Naive B cell (primary cell): ENCODE data around the gene HIVEP1. TPM values are rescaled to one million over a fixed set of nuclear protein-coding genes. Genes with fewer than 3 reads are reported as not detected.

Experiments used
- ATAC-seq, 2 donors: fragments of 150-1000 bp; cut with Tn5 transposase; 2 replicates each; pipeline ENCODE4 v1.10.0; 2021; ENCODE audit warnings: low read depth in 2 of 2, mild to moderate bottlenecking in 2 of 2, moderate library complexity in 2 of 2
- DNase-seq: peaks from one replicate; pipeline ENCODE4 v3.0.0; 2022
- H3K27ac Mint-ChIP-seq, 6 donors: one replicate each; pipeline ENCODE4 v1.8.0; 2020 to 2022; ENCODE audit warnings: mild to moderate bottlenecking in 6 of 6, mixed read lengths in 6 of 6, moderate library complexity in 5 of 6, inconsistent platforms in 2 of 6
- H3K27me3 Mint-ChIP-seq, 3 donors: one replicate each; pipeline ENCODE4 v1.8.0; 2021 to 2022; ENCODE audit warnings: mixed read lengths in 3 of 3, mild to moderate bottlenecking in 1 of 3
- H3K36me3 Mint-ChIP-seq, 2 donors: one replicate each; pipeline ENCODE4 v1.8.0; 2020 to 2022; ENCODE audit warnings: mixed read lengths in 2 of 2, inconsistent platforms in 1 of 2, mild to moderate bottlenecking in 1 of 2
- H3K4me1 Mint-ChIP-seq, 3 donors: one replicate each; pipeline ENCODE4 v1.8.0; 2020 to 2022; ENCODE audit warnings: mixed read lengths in 3 of 3, inconsistent platforms in 1 of 3, mild to moderate bottlenecking in 1 of 3, moderate library complexity in 1 of 3
- H3K4me3 Mint-ChIP-seq, 8 donors: one replicate each; pipeline ENCODE4 v1.8.0; 2020 to 2022; ENCODE audit warnings: mild to moderate bottlenecking in 8 of 8, mixed read lengths in 8 of 8, moderate library complexity in 8 of 8, inconsistent platforms in 2 of 8
- H3K9me3 Mint-ChIP-seq, 7 donors: one replicate each; pipeline ENCODE4 v1.8.0; 2020 to 2022; ENCODE audit warnings: mixed read lengths in 7 of 7, mild to moderate bottlenecking in 5 of 7, inconsistent platforms in 2 of 7, moderate library complexity in 1 of 7
- polyA plus RNA-seq, 6 donors: library from polyadenylated mRNA; unstranded; fragments of 300-500 nt; fragmentation: Illumina TruSeq; gene quantifications; one replicate each; pipeline ENCODE4 v1.2.3, GENCODE V29; 2021; ENCODE audit warnings: low read depth in 6 of 6

The HIVEP1 gene
- polyA plus RNA-seq, 6 donors from 2014 or later: 8.2 to 10.2 (median 8.7) TPM; not detected in 1

- H3K27me3 Mint-ChIP-seq: peaks cover 0 to 7% (median 4%) of the 10 kb centered on the region in 3 donors
- H3K27ac Mint-ChIP-seq: no peak overlapping the region
- no peaks in the 10 kb centered on the region for H3K4me1 Mint-ChIP-seq
- DNase-seq (no peak), ATAC-seq (no peak)
- H3K9me3 Mint-ChIP-seq: no peaks in the 10 kb centered on the region
- no peak overlapping the region for H3K4me3 Mint-ChIP-seq
- H3K36me3 Mint-ChIP-seq: no peaks in the 10 kb centered on the region
These were observed 11.9 kb upstream of the HIVEP1 start for GRCh38 chr6:12000174-12000573.

GRCh38 chr6:12001004-12001705, 11.0 kb upstream of the HIVEP1 start:
- no peak overlapping the region for H3K27ac Mint-ChIP-seq
- H3K4me1 Mint-ChIP-seq: no peaks in the 10 kb centered on the region
- DNase-seq (no peak), ATAC-seq (no peak)
- H3K27me3 Mint-ChIP-seq: peaks cover 0 to 7% (median 4%) of the 10 kb centered on the region in 3 donors
- H3K9me3 Mint-ChIP-seq: no peaks in the 10 kb centered on the region
- no peaks in the 10 kb centered on the region for H3K36me3 Mint-ChIP-seq
- no peak overlapping the region for H3K4me3 Mint-ChIP-seq

GRCh38 chr6:12001706-12002435, 10.2 kb upstream of the HIVEP1 start:
- H3K27ac Mint-ChIP-seq: no peak overlapping the region
- no peak overlapping the region for H3K4me3 Mint-ChIP-seq
- peaks cover 0 to 7% (median 4%) of the 10 kb centered on the region in 3 donors for H3K27me3 Mint-ChIP-seq
- no peaks in the 10 kb centered on the region for H3K36me3 Mint-ChIP-seq
- no peak for ATAC-seq
- DNase-seq: no peak
- H3K9me3 Mint-ChIP-seq: no peaks in the 10 kb centered on the region
- H3K4me1 Mint-ChIP-seq: no peaks in the 10 kb centered on the region

GRCh38 chr6:12007473-12007872, 4.6 kb upstream of the HIVEP1 start:
- Mint-ChIP-seq H3K9me3 (no peaks in the 10 kb centered on the region), H3K27ac (peak overlapping the region in 3 of 6 donors; percentile 92 to 100 (median 100)), H3K4me3 (peak overlapping the region in 3 of 8 donors; percentile 82 to 99 (median 98))

GRCh38 chr6:12007887-12008286, 4.2 kb upstream of the HIVEP1 start:
- Mint-ChIP-seq H3K36me3 (peaks cover 0 to 2% of the 10 kb centered on the region in 2 donors), H3K27ac (peak overlapping the region; percentile 92 to 100 (median 100)), H3K4me3 (peak overlapping the region; percentile 97 to 100 (median 99)), H3K27me3 (no peaks in the 10 kb centered on the region), H3K9me3 (no peaks in the 10 kb centered on the region), H3K4me1 (peaks cover 22 to 29% (median 27%) of the 10 kb centered on the region in 3 donors)
- DNase-seq (no peak), ATAC-seq (no peak)

More at GRCh38 chr6:12007473-12007872, 4.6 kb upstream of the HIVEP1 start:
- Mint-ChIP-seq H3K4me1 (peaks cover 21 to 29% (median 27%) of the 10 kb centered on the region in 3 donors), H3K27me3 (no peaks in the 10 kb centered on the region), H3K36me3 (no peaks in the 10 kb centered on the region)
- ATAC-seq: no peak
- DNase-seq: no peak

- H3K27me3 Mint-ChIP-seq: no peaks in the 10 kb centered on the region
- DNase-seq: peak; percentile 86
- no peaks in the 10 kb centered on the region for H3K9me3 Mint-ChIP-seq
- peak overlapping the region; percentile 99 to 100 (median 100) for H3K27ac Mint-ChIP-seq
- peaks cover 0 to 8% of the 10 kb centered on the region in 2 donors for H3K36me3 Mint-ChIP-seq
- peaks cover 27 to 34% (median 32%) of the 10 kb centered on the region in 3 donors for H3K4me1 Mint-ChIP-seq
- peak; percentile 46 to 48 for ATAC-seq
- H3K4me3 Mint-ChIP-seq: peak overlapping the region; percentile 97 to 100 (median 99)
These were observed 3.5 kb upstream of the HIVEP1 start for GRCh38 chr6:12008366-12009179.

GRCh38 chr6:12009180-12009685, 2.9 kb upstream of the HIVEP1 start:
- no peak for ATAC-seq
- Mint-ChIP-seq H3K27me3 (no peaks in the 10 kb centered on the region), H3K4me3 (peak overlapping the region; percentile 89 to 100 (median 97)), H3K4me1 (peaks cover 27 to 34% (median 34%) of the 10 kb centered on the region in 3 donors), H3K36me3 (peaks cover under 1 to 8% of the 10 kb centered on the region in 2 donors), H3K27ac (peak overlapping the region; percentile 58 to 100 (median 96)), H3K9me3 (no peaks in the 10 kb centered on the region)
- no peak for DNase-seq

- Mint-ChIP-seq H3K4me3 (peak overlapping the region; percentile 89 to 100 (median 97)), H3K27ac (peak overlapping the region; percentile 95 to 100 (median 98)), H3K4me1 (peaks cover 27 to 42% (median 34%) of the 10 kb centered on the region in 3 donors), H3K36me3 (peaks cover 7 to 8% of the 10 kb centered on the region in 2 donors), H3K27me3 (no peaks in the 10 kb centered on the region), H3K9me3 (no peaks in the 10 kb centered on the region)
- peak; percentile 2 for DNase-seq
- no peak for ATAC-seq
These were observed 2.1 kb upstream of the HIVEP1 start for GRCh38 chr6:12009876-12010634.

GRCh38 chr6:12010635-12011275, 1.4 kb upstream of the HIVEP1 start:
- peak overlapping the region; percentile 95 to 100 (median 98) for H3K27ac Mint-ChIP-seq
- peaks cover 8% of the 10 kb centered on the region in 2 donors for H3K36me3 Mint-ChIP-seq
- peak overlapping the region; percentile 89 to 100 (median 97) for H3K4me3 Mint-ChIP-seq
- DNase-seq (no peak), ATAC-seq (peak; percentile 47 to 48)
- peaks cover 29 to 49% (median 34%) of the 10 kb centered on the region in 3 donors for H3K4me1 Mint-ChIP-seq
- no peaks in the 10 kb centered on the region for H3K27me3 Mint-ChIP-seq
- H3K9me3 Mint-ChIP-seq: no peaks in the 10 kb centered on the region

- Mint-ChIP-seq H3K4me1 (peaks cover 34 to 51% (median 35%) of the 10 kb centered on the region in 3 donors), H3K36me3 (peaks cover 13 to 14% of the 10 kb centered on the region in 2 donors), H3K9me3 (no peaks in the 10 kb centered on the region), H3K27ac (peak overlapping the region; percentile 95 to 100 (median 98)), H3K27me3 (no peaks in the 10 kb centered on the region), H3K4me3 (peak overlapping the region; percentile 89 to 100 (median 97))
- peak; percentile 68 to 70 for ATAC-seq
- DNase-seq: peak; percentile 95
These were observed 655 bp upstream of the HIVEP1 start for GRCh38 chr6:12011276-12012037.

GRCh38 chr6:12012558-12013306, 620 bp downstream of the HIVEP1 start:
- Mint-ChIP-seq H3K4me3 (peak overlapping the region; percentile 92 to 99 (median 96)), H3K27me3 (no peaks in the 10 kb centered on the region), H3K4me1 (peaks cover 32 to 47% (median 35%) of the 10 kb centered on the region in 3 donors), H3K9me3 (peaks cover 0 to under 1% (median 0%) of the 10 kb centered on the region in 7 donors), H3K27ac (peak overlapping the region; percentile 98 to 100 (median 99)), H3K36me3 (peaks cover 20 to 26% of the 10 kb centered on the region in 2 donors)
- peak; percentile 12 to 13 for ATAC-seq
- DNase-seq: peak; percentile 69
